Subcutaneous adipose tissue (tissue), 4 donors: ENCODE measurements around the gene CABP7. TPM values are rescaled to one million over a fixed set of nuclear protein-coding genes. Genes with fewer than 3 reads are reported as not detected.

ENCODE experiments used
- total RNA-seq, 4 donors: library from RNA; depleted of rRNA; stranded (reverse); fragments of >200 nt; gene quantifications; one replicate each; pipeline ENCODE4 v1.1.0, GENCODE V29; 2016
- TF ChIP-seq, protein P1 (sequence below): fragments of 450-650 bp; IDR thresholded peaks from one replicate; pipeline ENCODE4 v1.5.1; 2016; ENCODE audit warnings: low read depth, mild to moderate bottlenecking, control low read depth, antibody characterized with exemption, moderate library complexity

Gene CABP7
- total RNA-seq, 4 donors from 2014 or later, result not detected

- TF ChIP-seq, protein P1, sequence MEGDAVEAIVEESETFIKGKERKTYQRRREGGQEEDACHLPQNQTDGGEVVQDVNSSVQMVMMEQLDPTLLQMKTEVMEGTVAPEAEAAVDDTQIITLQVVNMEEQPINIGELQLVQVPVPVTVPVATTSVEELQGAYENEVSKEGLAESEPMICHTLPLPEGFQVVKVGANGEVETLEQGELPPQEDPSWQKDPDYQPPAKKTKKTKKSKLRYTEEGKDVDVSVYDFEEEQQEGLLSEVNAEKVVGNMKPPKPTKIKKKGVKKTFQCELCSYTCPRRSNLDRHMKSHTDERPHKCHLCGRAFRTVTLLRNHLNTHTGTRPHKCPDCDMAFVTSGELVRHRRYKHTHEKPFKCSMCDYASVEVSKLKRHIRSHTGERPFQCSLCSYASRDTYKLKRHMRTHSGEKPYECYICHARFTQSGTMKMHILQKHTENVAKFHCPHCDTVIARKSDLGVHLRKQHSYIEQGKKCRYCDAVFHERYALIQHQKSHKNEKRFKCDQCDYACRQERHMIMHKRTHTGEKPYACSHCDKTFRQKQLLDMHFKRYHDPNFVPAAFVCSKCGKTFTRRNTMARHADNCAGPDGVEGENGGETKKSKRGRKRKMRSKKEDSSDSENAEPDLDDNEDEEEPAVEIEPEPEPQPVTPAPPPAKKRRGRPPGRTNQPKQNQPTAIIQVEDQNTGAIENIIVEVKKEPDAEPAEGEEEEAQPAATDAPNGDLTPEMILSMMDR, result no peak
Measured at GRCh38 chr22:29710193-29710592, 9.6 kb upstream of the CABP7 start.

DNA sequence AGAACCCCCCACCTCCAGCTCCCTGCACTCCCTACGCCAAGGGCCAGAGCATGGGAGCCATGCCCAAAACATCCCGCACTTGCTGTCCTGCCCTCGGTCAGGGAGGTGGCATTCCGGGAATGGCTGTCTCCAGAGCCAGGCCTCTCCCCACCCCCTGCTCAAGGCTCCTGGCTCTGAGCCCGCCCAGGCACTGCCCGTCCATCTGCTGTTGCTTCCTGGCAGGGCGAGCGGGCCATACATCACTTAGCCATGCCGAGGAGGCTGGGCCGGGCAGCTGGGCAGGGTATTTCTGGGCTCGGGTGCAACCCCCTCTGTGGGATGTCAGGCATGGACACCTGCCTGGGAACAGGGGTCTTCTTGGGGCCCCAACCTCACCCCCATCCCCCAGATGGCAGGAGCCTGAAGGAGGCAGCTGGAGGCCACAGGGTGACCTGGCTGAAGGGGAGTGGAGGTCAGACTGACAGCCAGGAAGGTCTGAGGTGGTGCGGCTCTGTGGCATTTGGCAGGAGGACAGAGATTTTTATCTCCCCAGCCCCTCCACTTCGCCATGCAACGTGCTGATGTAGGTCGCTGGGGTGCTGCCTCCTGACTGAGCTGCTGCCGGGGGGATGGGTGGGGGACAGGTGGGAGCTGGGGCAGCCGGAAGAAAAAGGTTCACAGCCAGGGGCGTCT, 8.7 kb upstream of the CABP7 start:
- TF ChIP-seq, protein P1, result no peak

DNA sequence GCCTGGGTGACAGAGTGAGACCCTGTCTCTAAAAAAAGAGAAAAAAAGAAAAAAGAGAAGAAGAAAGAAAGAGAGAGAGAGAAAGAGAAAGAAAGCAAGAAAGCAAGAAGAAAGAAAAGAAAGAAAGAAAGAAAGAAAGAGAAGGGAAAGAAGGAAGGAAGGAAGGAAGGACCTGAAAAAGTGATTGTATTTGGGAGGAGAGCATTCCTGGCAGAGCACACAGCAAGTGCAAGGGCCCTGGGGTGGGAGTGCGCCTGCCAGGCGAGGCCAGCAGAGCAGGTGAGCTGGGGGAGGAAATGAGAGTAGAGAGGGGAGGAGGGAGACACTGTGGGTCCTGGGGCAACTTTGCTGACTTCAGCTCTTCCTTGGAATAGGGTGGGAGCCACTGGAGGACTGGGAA, 7.7 kb upstream of the CABP7 start:
- TF ChIP-seq, protein P1, result no peak

- TF ChIP-seq, protein P1, result no peak
Measured at GRCh38 chr22:29713156-29713727, 6.6 kb upstream of the CABP7 start.

GRCh38 chr22:29715240-29715639, 4.6 kb upstream of the CABP7 start:
- TF ChIP-seq, protein P1, result no peak

- TF ChIP-seq, protein P1, result no peak
Measured at GRCh38 chr22:29715705-29716104, 4.1 kb upstream of the CABP7 start.

GRCh38 chr22:29716814-29717545, 2.8 kb upstream of the CABP7 start:
- TF ChIP-seq, protein P1, result no peak
